HG03045 (cell line): ENCODE data around the gene ZDHHC24.
"Not testable (repeated sequence)": the region's sequence is repeated elsewhere in the genome, so short reads cannot be mapped to it uniquely, and the experiment has no call there.

Experiments
- ATAC-seq: cut with Tn5 transposase; IDR thresholded peaks from one replicate; pipeline ENCODE4 v1.9.1; 2021; ENCODE audit warnings: mild to moderate bottlenecking, moderate library complexity; ENCODE audit not compliant: unreplicated experiment

ZDHHC24 gene, protein sequence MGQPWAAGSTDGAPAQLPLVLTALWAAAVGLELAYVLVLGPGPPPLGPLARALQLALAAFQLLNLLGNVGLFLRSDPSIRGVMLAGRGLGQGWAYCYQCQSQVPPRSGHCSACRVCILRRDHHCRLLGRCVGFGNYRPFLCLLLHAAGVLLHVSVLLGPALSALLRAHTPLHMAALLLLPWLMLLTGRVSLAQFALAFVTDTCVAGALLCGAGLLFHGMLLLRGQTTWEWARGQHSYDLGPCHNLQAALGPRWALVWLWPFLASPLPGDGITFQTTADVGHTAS

DNA sequence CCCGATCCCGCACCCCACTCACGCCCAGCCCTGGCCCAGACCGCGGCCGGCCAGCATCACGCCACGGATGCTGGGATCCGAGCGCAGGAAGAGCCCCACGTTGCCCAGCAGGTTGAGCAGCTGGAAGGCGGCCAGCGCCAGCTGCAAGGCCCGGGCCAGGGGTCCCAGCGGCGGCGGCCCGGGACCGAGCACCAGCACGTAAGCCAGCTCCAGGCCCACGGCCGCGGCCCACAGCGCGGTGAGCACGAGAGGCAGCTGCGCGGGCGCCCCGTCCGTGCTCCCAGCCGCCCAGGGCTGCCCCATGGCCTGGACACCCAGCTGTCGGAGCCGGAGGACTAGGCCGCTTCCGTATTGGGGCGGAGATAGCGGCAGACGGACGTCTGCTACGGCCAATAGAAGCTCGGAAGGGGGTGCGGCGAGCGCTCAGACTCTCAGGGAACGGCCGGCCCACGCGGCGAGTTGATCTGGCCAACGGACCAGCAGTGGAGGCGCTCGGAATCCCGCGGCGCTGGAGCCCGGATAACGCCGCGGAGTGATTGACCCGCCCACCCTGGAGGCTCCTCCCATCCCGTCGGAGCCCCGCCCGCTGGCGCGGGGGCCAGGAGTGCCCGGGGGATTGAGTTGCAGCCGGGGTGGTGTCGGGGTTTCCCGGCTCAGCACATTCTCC is at the start of gene ZDHHC24:
Gene ZDHHC24, minus strand, starts transcription at position 348 of the 667 bp plus-strand sequence. Its CDS starts 45 bp downstream, at position 303.
- ATAC-seq, result peak; percentile 82

DNA sequence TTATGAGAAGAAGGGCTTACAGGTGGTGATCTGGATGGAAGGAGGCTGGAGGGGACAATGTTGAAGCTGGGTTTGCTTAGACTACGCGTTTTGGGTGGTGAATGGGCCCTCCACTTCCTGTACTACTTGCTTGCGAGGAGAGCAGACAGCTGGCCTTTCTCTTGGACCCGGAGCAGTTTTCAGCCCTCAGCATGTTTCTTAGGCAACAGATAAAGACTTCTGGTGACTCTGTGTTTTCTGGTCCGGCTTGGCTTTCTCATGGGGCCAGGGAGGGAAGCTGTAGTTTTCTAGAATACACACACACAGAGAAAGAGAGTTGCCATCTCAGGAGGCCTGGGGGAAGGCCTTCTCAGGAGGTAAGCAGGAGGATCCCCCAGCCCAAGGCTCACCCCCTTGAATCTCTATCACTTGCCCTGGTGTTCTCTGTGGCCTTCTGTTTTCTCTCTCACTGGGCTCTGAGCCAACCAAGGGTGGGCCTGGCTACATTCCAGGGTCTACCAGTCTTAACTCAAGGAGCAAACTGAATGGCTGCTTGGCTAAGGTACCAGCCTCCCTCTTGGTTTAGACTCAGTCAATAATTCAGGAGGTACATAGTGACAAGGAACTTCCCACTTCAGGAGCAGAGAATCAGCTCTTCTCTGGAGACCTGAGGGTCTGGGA is 49.5 kb upstream of the ZDHHC24 start:
- ATAC-seq, result no peak

DNA sequence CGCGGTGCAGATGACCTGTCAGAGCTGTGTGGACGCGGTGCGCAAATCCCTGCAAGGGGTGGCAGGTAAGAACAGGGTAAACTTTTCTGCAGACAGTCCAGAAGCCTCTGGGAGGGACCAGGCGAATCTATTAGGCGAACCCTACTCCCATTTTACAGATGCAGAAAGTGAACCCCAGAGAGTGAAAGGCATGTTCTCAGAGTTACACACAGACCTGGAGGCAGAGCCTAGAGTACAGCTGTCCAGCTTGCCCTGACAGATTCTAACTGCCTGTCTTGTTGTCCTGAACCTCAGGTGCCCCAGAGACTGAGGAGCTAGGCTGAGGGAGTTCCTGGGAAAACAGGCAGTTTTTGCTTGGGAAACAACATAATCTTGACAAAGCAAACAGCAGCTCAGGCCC is 47.8 kb upstream of the ZDHHC24 start:
- ATAC-seq, result no peak

DNA sequence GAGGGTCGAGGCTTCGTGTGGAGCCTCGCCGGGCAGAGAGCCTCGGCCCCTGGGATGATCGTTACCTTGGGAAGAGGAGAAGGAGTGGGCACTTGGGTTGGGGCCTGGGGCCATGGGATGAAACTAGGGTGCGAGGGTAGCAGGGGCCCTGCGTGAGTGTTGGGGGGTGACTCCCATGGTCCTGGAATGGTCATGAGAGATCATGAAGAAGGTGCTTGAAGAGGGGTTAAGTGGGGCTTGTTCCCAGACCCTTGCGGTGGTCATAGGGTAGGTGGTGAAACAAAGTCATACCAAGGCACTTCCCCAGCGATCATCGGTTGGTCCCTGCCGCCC is 47.4 kb upstream of the ZDHHC24 start:
- ATAC-seq, result peak; percentile 5

DNA sequence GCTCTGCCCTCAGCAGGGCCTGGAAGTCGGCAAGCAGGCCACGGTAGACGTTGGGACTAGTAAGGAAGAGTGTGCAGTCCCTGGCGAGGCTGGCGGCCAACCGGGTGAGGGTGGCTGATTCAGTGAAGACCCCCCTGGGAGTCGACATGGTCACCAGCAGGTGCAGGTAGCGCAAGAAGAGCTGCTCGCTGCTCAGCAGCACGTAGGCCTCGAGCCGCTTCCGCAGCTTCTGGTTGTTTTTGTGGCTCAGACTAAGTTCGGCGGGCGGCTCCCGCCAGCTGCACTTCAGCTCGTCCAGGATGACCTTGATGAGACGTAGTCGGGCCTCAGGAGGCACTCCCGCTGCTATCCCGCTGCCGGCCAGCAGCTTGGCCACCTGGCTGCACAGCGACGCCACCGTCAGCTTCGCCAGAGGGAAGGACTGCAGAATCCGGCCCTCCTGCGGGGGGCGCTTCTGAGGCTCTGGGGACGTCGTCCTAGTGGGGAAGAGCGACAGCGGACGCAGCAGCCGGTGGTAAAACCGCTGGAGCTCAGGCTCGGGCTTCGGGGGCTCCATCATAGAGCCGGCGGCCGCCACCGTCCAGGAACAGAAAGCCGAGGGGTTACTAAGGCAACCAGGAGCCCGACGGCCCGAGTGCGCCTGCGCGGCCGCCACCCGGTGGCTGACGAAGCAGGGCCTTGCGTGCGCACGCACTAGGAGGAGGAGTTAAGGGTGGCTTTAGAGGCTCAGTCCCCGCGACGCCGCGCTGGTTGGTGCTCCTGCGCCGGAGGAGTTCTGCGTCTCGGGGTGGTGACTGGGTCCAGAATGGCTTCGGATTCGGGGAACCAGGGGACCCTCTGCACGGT is 46.8 kb upstream of the ZDHHC24 start, which contains the start of the genes CCDC87 and CCS:
Gene CCDC87, minus strand, starts transcription at position 607 of the 846 bp plus-strand sequence. Its CDS starts 48 bp downstream, at position 559.
Gene CCS, plus strand, starts transcription at position 729 of the 846 bp plus-strand sequence. Its CDS starts 77 bp downstream, at position 806.
- peak; percentile 77 for ATAC-seq

DNA sequence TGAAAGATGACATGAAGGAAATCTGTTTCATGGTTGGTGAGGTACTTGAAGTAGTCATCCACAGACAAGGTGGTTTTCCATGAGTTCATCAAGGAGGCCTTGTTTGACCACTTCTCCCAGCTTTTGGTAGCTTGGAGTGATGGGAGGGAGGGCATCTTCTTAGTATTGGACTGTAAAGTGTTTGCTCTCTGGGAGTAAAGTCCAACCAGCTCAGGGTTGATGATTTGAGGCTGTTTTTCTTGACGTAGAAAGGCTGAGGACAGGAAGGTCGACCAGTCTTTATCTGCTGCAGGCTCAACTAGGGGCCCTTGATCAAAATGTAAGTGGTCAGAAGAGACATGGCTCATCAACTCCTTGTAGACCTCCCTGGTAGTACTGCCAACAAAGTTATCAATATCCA is 45.3 kb upstream of the ZDHHC24 start:
- ATAC-seq, result no peak

DNA sequence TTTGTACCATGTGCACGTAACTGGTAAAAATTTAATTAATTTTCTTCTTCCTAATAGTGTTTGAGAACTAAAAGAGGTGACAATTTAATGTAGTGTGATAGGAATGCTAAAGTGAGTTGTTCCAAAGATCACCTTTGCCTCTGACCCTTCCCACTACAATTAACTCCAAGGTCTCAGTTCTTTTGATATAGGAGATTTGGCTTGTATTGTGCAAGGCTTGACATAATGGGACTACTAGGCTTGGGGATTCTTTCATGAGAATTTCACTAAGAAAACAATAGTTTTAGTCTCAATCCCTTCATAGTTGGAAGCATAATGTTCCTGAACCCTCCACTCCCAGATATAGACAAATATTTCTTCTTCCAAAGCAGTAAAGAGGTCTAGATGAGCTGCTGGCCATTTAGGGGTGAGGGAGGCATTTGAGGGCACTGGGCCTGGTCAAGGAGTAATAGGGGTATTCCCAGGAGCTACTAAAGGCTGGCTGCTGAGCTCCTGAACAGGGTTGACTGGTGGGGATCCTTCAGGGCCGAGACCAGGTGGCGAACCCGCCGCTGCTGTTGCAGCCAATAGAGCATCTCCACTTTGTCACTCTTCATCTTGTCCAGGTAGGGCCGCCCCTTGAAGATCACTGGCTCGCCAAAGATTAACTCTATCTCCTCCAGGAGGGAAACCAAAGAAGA is 44.3 kb upstream of the ZDHHC24 start:
- no peak for ATAC-seq

DNA sequence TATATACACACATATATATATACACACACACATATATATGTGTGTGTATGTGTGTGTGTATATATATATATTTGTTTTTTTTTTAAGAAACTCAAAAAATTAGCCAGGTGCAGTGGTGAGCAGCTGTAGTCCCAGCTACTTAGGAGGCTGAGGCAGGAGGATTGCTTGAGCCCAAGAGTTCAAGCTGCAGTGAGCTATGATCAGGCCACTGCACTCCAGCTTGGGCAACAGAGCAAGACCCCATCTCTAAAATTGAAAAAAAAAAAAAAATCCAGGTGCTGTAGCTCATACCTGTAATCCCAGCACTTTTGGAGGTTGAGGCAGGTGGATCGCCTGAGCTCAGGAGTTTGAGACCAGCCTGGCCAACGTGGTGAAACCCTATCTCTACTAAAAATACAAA is 43.5 kb upstream of the ZDHHC24 start:
- ATAC-seq, result not testable (repeated sequence)

DNA sequence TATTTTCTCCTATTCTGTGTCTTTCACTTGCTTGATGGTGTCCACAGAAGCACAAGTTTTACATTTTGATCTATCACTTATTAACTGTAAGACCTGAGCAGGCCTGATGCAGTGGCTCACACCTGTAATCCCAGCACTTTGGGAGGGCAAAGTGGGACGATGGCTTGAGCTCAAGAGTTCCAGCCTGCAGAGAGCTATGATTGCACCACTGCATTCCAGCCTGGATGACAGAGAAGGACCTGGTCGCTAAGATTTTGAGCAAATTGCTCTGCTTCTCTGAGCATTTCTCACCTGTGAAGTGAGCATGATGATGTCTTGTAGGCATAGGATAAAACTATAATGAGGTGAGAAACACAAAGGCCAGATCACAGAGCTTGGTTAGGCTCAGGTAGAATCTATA is 40.3 kb upstream of the ZDHHC24 start:
- no peak for ATAC-seq

DNA sequence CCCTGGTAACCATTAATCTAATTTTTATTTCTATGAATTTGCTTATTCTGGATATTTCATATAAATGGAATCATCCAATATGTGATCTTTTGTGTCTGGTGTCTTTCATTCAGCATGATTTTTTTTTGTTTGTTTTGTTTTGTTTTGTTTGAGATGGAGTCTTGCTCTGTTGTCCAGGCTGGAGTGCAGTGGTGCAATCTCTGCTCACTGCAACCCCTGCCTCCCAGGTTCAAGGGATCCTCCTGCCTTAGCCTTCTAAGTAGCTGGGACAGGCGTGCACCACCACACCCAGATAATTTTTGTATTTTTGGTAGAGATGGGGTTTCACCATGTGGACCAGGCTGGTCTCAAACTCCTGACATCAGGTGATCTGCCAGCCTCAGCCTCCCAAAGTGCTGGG is 39.6 kb upstream of the ZDHHC24 start:
- ATAC-seq, result not testable (repeated sequence)

DNA sequence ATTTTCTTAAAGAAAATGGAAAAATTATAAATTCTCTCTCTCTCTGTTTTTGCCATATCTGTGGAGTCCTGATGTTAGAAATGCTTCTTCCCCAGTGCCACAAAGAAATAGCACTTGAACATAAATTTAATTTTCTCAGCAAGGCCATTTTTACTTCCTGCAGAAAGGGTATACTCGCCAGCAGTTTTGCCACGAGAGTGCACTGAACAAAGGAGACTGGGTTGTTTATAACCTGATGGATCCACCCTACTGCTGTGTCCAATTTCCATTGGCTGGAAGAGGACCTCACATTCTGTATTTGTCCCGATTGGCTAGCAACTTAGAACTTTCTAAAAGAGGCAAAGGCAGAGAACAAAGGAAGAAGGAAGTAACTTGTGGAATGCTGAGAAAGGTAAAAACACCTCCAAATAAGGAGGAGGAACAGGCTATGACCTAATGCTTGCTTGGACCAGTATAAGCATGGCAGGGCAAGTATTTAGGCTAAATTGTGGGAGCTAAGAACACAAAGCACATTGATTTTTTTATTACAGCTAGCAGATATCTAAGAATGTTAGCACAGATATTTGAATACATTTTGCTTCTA is 36.8 kb upstream of the ZDHHC24 start:
- not testable (repeated sequence) for ATAC-seq

DNA sequence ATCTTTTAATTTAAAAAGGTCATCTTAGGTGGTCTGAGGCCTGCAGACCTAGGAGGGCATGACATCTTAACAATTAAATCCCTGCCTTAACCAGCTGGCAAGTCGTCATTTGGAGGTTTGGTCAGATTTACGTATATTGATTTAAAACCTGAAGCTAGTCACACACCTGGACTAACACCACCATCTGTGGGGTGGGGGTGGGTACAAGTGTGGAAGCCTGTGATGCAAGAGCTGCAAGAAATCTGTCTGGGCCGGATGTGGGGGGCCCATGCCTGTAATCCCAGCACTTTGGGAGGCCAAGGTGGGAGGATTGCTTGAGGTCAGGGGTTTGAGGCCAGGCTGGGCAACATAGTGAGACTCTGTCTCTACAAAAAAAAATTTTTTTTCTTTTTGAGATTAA is 35.4 kb upstream of the ZDHHC24 start:
- ATAC-seq, result no peak

DNA sequence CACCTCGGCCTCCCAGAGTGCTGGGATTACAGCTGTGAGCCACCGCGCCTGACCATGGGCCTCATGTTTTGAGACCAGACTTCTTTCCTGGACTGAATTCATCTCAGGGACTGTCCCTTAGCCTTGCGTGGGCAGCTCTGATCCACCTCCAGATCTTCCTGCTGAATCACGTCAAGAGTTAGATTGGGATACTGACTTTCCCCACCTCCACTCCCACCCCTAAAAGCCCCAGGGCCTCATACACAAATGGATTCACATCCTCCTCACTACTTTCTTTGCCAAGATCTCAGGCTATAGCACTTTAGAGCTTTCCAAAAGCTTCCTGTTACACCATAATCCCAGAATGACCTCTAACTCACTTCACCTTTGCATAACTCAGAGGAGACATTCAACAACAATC is 35.0 kb upstream of the ZDHHC24 start:
- no peak for ATAC-seq

DNA sequence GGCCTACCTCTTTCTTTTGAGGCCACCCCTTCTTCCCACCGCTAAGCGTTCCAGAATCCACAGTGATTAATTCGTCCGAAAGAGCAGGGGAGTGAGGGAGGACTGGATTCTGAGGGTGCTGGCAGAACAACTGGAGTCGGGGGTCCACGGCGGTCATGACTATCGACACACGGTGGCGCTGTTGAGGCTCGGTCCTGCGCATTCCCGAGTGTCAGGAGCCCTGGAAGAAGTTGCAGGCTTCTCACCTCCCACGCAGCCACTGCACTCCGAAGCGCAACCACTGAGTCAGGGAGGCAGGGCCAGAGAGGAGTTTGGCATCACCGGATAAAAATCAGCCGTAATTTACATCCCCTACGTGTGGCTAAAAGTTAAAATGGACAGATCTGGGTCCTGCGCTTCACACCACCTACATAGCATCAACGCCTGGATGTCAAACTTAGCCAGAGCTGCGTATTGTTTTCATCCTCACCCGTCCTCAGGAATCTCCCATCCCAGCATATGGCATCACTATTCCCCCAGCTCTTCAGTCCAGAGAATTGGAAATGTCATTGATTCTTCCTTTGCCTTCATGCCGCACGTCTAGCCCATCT is 33.3 kb upstream of the ZDHHC24 start:
- no peak for ATAC-seq

DNA sequence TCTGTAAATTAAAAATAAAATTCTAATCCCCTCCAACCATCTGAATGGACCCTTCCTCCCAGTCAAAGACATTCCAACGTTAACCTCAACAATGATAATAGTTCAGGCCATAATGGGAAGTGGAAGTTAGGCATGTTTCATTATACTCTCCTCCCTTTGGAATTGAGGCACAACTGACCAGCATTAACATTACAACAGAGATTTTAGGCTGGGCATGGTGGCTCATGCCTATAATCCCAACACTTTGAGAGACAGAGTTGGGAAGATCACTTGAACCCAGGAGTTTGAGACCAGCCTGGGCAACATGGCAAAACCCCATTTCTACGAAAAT is 25.0 kb upstream of the ZDHHC24 start:
- no peak for ATAC-seq

DNA sequence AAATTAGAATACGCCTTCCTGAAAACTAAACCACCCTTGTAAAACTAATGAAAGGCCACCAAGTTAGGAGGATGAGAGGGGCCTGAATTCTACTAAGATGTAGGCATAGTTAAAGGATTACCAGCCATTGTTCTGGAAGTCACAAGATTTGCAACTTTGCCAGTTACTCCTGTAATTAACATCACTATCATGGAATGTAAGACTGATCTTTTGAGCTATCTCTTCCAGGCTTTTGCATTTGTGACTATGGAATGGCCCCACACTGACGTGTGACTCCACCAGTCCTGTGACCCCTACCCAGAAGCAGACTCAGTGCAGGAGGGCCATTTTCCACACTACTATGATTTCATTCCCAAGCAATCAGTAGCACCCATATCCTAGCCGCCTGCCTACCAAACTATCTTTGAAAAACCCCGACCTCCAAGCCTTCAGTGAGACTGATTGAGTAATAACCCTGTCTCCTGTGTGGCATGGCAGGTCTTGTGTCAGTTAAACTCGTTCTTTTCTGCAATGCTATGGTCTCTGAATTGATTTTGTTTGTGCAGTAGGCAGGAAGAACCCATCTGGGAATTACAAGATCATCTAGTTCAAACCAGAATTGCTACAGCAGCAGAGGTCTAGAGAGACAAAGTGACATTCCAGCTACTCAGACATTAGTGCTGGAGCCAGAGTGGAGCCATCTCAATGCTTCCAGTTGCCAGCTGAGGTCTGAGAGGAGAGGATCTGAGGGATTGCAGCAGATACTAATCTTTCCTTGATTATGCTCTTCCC is 24.4 kb upstream of the ZDHHC24 start:
- ATAC-seq, result no peak

DNA sequence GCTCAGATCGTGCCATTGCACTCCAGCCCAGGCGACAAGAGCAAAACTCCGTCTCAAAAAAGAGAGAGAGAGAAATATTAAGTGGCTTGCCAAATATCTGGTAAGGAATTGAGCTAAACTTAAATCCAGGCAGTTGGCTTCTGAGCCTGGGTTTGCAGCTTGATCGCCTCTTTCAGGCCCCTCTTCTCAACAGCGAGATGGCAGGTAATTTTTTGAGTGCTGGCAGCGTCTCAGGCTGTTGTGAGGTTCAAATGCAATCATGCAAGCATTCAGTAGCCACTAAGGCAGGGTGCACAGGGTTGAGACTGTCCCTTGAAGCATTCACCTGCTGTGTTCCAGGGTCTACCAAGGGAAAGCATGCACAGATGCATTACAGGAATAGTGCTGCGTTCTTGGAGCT is 23.2 kb upstream of the ZDHHC24 start:
- no peak for ATAC-seq

DNA sequence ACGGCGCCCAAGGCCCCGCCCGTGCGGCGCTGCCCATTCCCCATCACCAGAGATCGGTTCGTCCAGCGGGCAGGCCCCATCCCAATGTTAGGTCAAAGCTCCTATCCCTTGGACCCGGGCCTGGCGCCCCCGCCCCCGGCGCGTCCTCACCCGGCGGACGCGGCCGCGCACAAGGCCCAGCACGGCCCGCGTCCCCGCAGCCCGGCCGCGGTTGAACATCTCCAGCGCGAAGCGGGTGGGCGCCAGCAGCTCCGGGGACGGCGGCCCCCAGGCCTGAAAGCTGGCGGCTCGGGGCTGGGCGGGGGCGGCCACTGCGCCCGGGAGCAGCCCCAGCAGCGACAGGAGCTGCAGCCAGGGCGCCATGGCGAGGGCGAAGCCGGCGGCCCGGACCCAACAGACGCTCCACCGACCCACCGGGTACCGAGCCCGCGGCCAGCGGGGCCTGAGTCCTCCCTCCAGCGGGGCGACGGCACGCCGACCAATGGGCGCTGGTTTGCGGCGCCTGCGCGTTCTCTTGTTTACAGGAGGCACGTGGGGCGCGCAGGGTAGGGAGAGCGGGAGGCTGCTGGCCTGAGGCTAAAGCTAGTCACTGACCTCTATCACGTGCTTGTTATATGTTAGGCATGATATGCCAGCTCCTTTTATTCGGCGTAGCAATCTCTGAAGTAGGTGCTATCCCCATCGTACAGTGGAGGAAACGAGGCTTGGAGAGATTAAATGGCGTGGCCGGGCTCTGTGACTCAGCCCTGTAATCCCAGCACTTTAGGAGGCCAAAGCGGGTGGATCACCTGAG is 22.5 kb upstream of the ZDHHC24 start, which contains the start of gene CTSF:
Gene CTSF, minus strand, starts transcription at position 483 of the 793 bp plus-strand sequence. Its CDS starts 120 bp downstream, at position 363.
- peak; percentile 63 for ATAC-seq
